Measurements from ENCODE around the gene CCR9. TPM values are rescaled to one million over a fixed set of nuclear protein-coding genes. Genes with fewer than 3 reads are reported as not detected.

CCR9 gene
- total and polyA plus RNA-seq, 8 donors, result 0.08 to 1.2 (median 1.1) TPM; not detected in 5

GRCh38 chr3:45950686-45951600, 64.6 kb downstream of the CCR9 start:
- peaks cover 0 to 14% (median 4%) of the 10 kb centered on the region in 4 donors for H3K4me1 ChIP-seq
- peaks cover 80 to 100% (median 99%) of the 10 kb centered on the region in 4 donors for H3K36me3 ChIP-seq
- H3K27ac ChIP-seq, result peak overlapping the region; percentile 15 to 66 (median 41)
- intact Hi-C loops (cut with DNase I; ENCODE audit: low total_unique reads), result no loop called here
- WGBS, 5 donors, result 63 to 82% (median 77%) methylated on average over 6 of the region's 6 CpGs
- H3K4me3 ChIP-seq, result no peak overlapping the region
- H3K9me3 ChIP-seq, result no peaks in the 10 kb centered on the region
- H3K27me3 ChIP-seq, result no peaks in the 10 kb centered on the region
- no peak for TF ChIP-seq POLR2A (IDR thresholded peaks at IDR 0.05)
- TF ChIP-seq POLR2AphosphoS5 (IDR thresholded peaks at IDR 0.05), result peak in 1 of 3 donors; percentile 20
- DNase-seq, result peak; percentile 23 to 32

GRCh38 chr3:45951946-45952345, 65.6 kb downstream of the CCR9 start:
- peak overlapping the region in 3 of 5 donors; percentile 39 to 66 (median 44) for H3K27ac ChIP-seq
- H3K36me3 ChIP-seq, result peaks cover 77 to 100% (median 99%) of the 10 kb centered on the region in 4 donors
- H3K4me1 ChIP-seq, result peaks cover 0 to 14% (median 4%) of the 10 kb centered on the region in 4 donors
- TF ChIP-seq CTCF (IDR thresholded peaks at IDR 0.05) (no peak), POLR2AphosphoS5 (IDR thresholded peaks at IDR 0.05) (no peak), POLR2A (IDR thresholded peaks at IDR 0.05) (no peak)
- no peak for DNase-seq
- intact Hi-C loops (cut with DNase I; ENCODE audit: low total_unique reads), result no loop called here
- H3K4me3 ChIP-seq, result no peak overlapping the region
- H3K9me3 ChIP-seq, result no peaks in the 10 kb centered on the region
- WGBS, 5 donors, result 82 to 95% (median 92%) methylated on average over 6 of the region's 6 CpGs
- no peaks in the 10 kb centered on the region for H3K27me3 ChIP-seq

GRCh38 chr3:45952456-45952855, 66.1 kb downstream of the CCR9 start:
- peaks cover 77 to 100% (median 99%) of the 10 kb centered on the region in 4 donors for H3K36me3 ChIP-seq
- no peak for TF ChIP-seq POLR2AphosphoS5 (IDR thresholded peaks at IDR 0.05)
- no peak for TF ChIP-seq EP300 (IDR thresholded peaks at IDR 0.05)
- TF ChIP-seq CTCF (IDR thresholded peaks at IDR 0.05), result no peak
- no peak for TF ChIP-seq POLR2A (IDR thresholded peaks at IDR 0.05)
- no peak for DNase-seq
- peaks cover 0 to 14% (median 4%) of the 10 kb centered on the region in 4 donors for H3K4me1 ChIP-seq
- WGBS, 5 donors, result 58 to 93% (median 82%) methylated on average over 4 of the region's 4 CpGs
- H3K4me3 ChIP-seq, result no peak overlapping the region
- intact Hi-C loops (cut with DNase I; ENCODE audit: low total_unique reads), result no loop called here
- peak overlapping the region in 1 of 5 donors; percentile 66 for H3K27ac ChIP-seq
- no peaks in the 10 kb centered on the region for H3K9me3 ChIP-seq
- no peaks in the 10 kb centered on the region for H3K27me3 ChIP-seq

Small RNAs within 50 kb of the gene (small RNA-seq; reads per million reads assigned to genes)
- 0 reads per million in 4 donors for gene RF00019

Other genes starting within 250 kb of the CCR9 start
- 100 to 1,000 TPM in 2 of 5 donors, 10 to 100 TPM in 2, 1 to 10 TPM in 1; 9.8 to 118 (median 77.5) TPM for gene SACM1L, start 197.1 kb upstream of the CCR9 start, total RNA-seq
- 10 to 100 TPM; 15.4 to 17.9 (median 17.1) TPM for gene SACM1L, start 197.1 kb upstream of the CCR9 start, polyA plus RNA-seq
- under 1 TPM in 3 of 5 donors, not detected in 2; 0.14 to 0.73 (median 0.58) TPM for gene SLC6A20, start 90.0 kb upstream of the CCR9 start, total RNA-seq
- 1 to 10 TPM in 1 of 3 donors, under 1 TPM in 1, not detected in 1; 0.10 to 2.6 TPM for gene SLC6A20, start 90.0 kb upstream of the CCR9 start, polyA plus RNA-seq
- 10 to 100 TPM in 3 of 5 donors, 1 to 10 TPM in 2; 3.8 to 62.4 (median 25.0) TPM for gene LZTFL1, start 44.4 kb upstream of the CCR9 start, total RNA-seq
- gene LZTFL1, start 44.4 kb upstream of the CCR9 start, polyA plus RNA-seq, result 1 to 10 TPM; 5.3 to 8.6 (median 6.0) TPM
- gene CXCR6, start 56.9 kb downstream of the CCR9 start, total RNA-seq, result 10 to 100 TPM in 1 of 5 donors, 1 to 10 TPM in 1, not detected in 3; 1.1 to 14.8 TPM
- gene CXCR6, start 56.9 kb downstream of the CCR9 start, polyA plus RNA-seq, result 1 to 10 TPM in 1 of 3 donors, under 1 TPM in 2; 0.31 to 3.2 (median 0.70) TPM
- 10 to 100 TPM; 18.0 to 97.4 (median 39.3) TPM for gene FYCO1, start 109.3 kb downstream of the CCR9 start, total RNA-seq
- gene FYCO1, start 109.3 kb downstream of the CCR9 start, polyA plus RNA-seq, result 10 to 100 TPM; 10.7 to 11.8 (median 11.3) TPM
- gene XCR1, start 140.9 kb downstream of the CCR9 start, total RNA-seq, result under 1 TPM in 3 of 5 donors, not detected in 2; under 0.01 to 0.37 (median 0.14) TPM
- under 1 TPM in 1 of 3 donors, not detected in 2; 0.03 TPM for gene XCR1, start 140.9 kb downstream of the CCR9 start, polyA plus RNA-seq

Data from stomach (tissue), 9 donors.